SK-N-SH (cell line): Measurements from ENCODE around the gene EVL. TPM values are rescaled to one million over a fixed set of nuclear protein-coding genes. Genes with fewer than 3 reads are reported as not detected.
A peak's percentile ranks its signal among the peaks of the same experiment; 100 is the strongest.

Experiments
- CTCF ChIA-PET: fragments of 300-600, 350-600 bp; formaldehyde crosslinking; extraction: SDS; loops from one replicate; lab custom pipeline; 2021; lab: Yijun Ruan, JAX
- POLR2A ChIA-PET: fragments of 350-600 bp; sonication (Branson Sonifier 250); formaldehyde crosslinking; extraction: SDS; loops from one replicate; lab custom pipeline; 2020; ENCODE audit warnings: antibody characterized with exemption, inconsistent platforms; lab: Yijun Ruan, JAX
- DNase-seq: peaks from one replicate; pipeline ENCODE4 v3.0.0; 2012
- H2AFZ ChIP-seq: fragments of 200-600 bp; sonication (generic); 2 replicates; pipeline ENCODE4 v1.8.1; 2016; ENCODE audit warnings: antibody characterized with exemption, mild to moderate bottlenecking, low read depth
- H3F3A ChIP-seq: fragments of 200-600 bp; sonication (generic); replicated peaks from 2 replicates; pipeline ENCODE3; 2016; ENCODE audit warnings: antibody characterized with exemption, mild to moderate bottlenecking; ENCODE audit not compliant: insufficient read depth
- H3K27ac ChIP-seq, 2 experiments: fragments of 200-500 bp in 1 of 2; fragments of 200-600 bp in 1 of 2; sonication (Bioruptor generic) in 1 of 2; sonication (generic), shearing (Covaris generic) in 1 of 2; 2 replicates each; pipeline versions ENCODE4 v1.5.1 to v1.6.1; 2014 to 2016; ENCODE audit warnings: low read depth in 2 of 2, inconsistent platforms in 1 of 2, low read length in 1 of 2, mild to moderate bottlenecking in 1 of 2, mixed read lengths in 1 of 2
- H3K27me3 ChIP-seq: fragments of 200-600 bp; sonication (generic), shearing (Covaris generic); 2 replicates; pipeline ENCODE4 v1.6.1; 2016; ENCODE audit warnings: mixed run types; ENCODE audit not compliant: insufficient read depth
- H3K36me3 ChIP-seq, 2 experiments: fragments of 200-500 bp in 1 of 2; fragments of 200-600 bp in 1 of 2; sonication (Bioruptor generic) in 1 of 2; sonication (generic) in 1 of 2; replicated peaks in 1 of 2; 2 replicates each; pipeline versions ENCODE3 to v1.5.1; 2014 to 2016; ENCODE audit warnings: low read length in 1 of 2, mild to moderate bottlenecking in 1 of 2; ENCODE audit not compliant: insufficient read depth in 2 of 2, control insufficient read depth in 1 of 2
- H3K4me1 ChIP-seq, 2 experiments: fragments of 200-500 bp in 1 of 2; fragments of 200-600 bp in 1 of 2; sonication (Bioruptor generic) in 1 of 2; sonication (generic), shearing (Covaris generic) in 1 of 2; 2 replicates each; pipeline versions ENCODE4 v1.5.1 to v1.6.1; 2014 to 2016; ENCODE audit warnings: low read depth in 1 of 2, low read length in 1 of 2, mixed run types in 1 of 2; ENCODE audit not compliant: insufficient read depth in 2 of 2, control insufficient read depth in 1 of 2
- H3K4me2 ChIP-seq: fragments of 200-600 bp; sonication (generic), shearing (Covaris generic); 2 replicates; pipeline ENCODE4 v1.6.1; 2017; ENCODE audit warnings: mixed run types
- H3K4me3 ChIP-seq, 2 experiments: fragments of 200-500 bp in 1 of 2; fragments of 200-600 bp in 1 of 2; sonication (Bioruptor generic) in 1 of 2; sonication (generic), shearing (Covaris generic) in 1 of 2; 2 replicates each; pipeline versions ENCODE4 v1.5.1 to v1.8.1; 2014 to 2016; ENCODE audit warnings: low read depth in 2 of 2, inconsistent platforms in 1 of 2, low read length in 1 of 2, mild to moderate bottlenecking in 1 of 2, mixed read lengths in 1 of 2, moderate library complexity in 1 of 2
- H3K79me2 ChIP-seq: fragments of 200-600 bp; sonication (generic); 2 replicates; pipeline ENCODE4 v1.8.1; 2017; ENCODE audit warnings: mild to moderate bottlenecking; ENCODE audit not compliant: insufficient read depth
- H3K9ac ChIP-seq: fragments of 200-600 bp; sonication (generic); 2 replicates; pipeline ENCODE4 v1.6.1; 2017; ENCODE audit warnings: mixed run types
- H3K9me2 ChIP-seq: fragments of 200-600 bp; sonication (generic); 2 replicates; pipeline ENCODE4 v1.6.1; 2017; ENCODE audit warnings: mixed run types
- H3K9me3 ChIP-seq: fragments of 200-600 bp; sonication (generic); 2 replicates; pipeline ENCODE4 v1.6.1; 2017; ENCODE audit warnings: mixed run types, mild to moderate bottlenecking, moderate library complexity
- H4K20me1 ChIP-seq: fragments of 200-600 bp; sonication (generic); 2 replicates; pipeline ENCODE4 v1.6.1; 2017; ENCODE audit warnings: mild to moderate bottlenecking, mixed run types; ENCODE audit not compliant: insufficient read depth
- CHD2 ChIP-seq: fragments of 150-350 bp; IDR thresholded peaks from 2 replicates; pipeline ENCODE4 v1.6.1; 2018; ENCODE audit warnings: low read length; ENCODE audit not compliant: partially characterized antibody
- EP300 ChIP-seq, 2 experiments: IDR thresholded peaks; 2 replicates each; pipeline versions ENCODE4 v1.4.0 to v1.6.1; 2012; ENCODE audit warnings: borderline replicate concordance in 1 of 2, low read depth in 1 of 2, low read length in 1 of 2
- FOSL2 ChIP-seq: IDR thresholded peaks from 2 replicates; pipeline ENCODE4 v1.4.0; 2012; ENCODE audit warnings: low read depth, mild to moderate bottlenecking, moderate library complexity, borderline replicate concordance
- FOXM1 ChIP-seq: IDR thresholded peaks from 2 replicates; pipeline ENCODE4 v1.4.0; 2012; ENCODE audit warnings: low read depth, mild to moderate bottlenecking
- GABPA ChIP-seq: IDR thresholded peaks from 2 replicates; pipeline ENCODE4 v1.4.0; 2012; ENCODE audit warnings: low read depth, mild to moderate bottlenecking
- GATA2 ChIP-seq: sonication (generic); formaldehyde crosslinking; IDR thresholded peaks from 2 replicates; pipeline ENCODE4 v1.5.0; 2020; ENCODE audit warnings: mild to moderate bottlenecking, missing genetic modification reagents
- MXI1 ChIP-seq: IDR thresholded peaks from 2 replicates; pipeline ENCODE4 v1.6.1; 2012; ENCODE audit warnings: mild to moderate bottlenecking, low read depth, low read length, improper control_type of control experiment
- RAD21 ChIP-seq: IDR thresholded peaks from 2 replicates; pipeline ENCODE4 v1.6.1; 2012; ENCODE audit warnings: mild to moderate bottlenecking, low read length
- RCOR1 ChIP-seq: fragments of 150-350 bp; IDR thresholded peaks from 2 replicates; pipeline ENCODE4 v1.6.1; 2017; ENCODE audit warnings: antibody characterized with exemption, low read length
- RFX5 ChIP-seq: IDR thresholded peaks from 2 replicates; pipeline ENCODE4 v1.6.1; 2012; ENCODE audit warnings: mild to moderate bottlenecking, improper control_type of control experiment, low read length
- RXRA ChIP-seq: IDR thresholded peaks from 2 replicates; pipeline ENCODE4 v1.4.0; 2012; ENCODE audit warnings: low read depth, mild to moderate bottlenecking, borderline replicate concordance
- SMC3 ChIP-seq: IDR thresholded peaks from 2 replicates; pipeline ENCODE4 v1.6.1; 2012; ENCODE audit warnings: low read depth, low read length, improper control_type of control experiment
- TCF12 ChIP-seq: IDR thresholded peaks from 2 replicates; pipeline ENCODE4 v1.4.0; 2012
- TEAD4 ChIP-seq: IDR thresholded peaks from 2 replicates; pipeline ENCODE4 v1.4.0; 2012; ENCODE audit warnings: mild to moderate bottlenecking, borderline replicate concordance; ENCODE audit not compliant: insufficient read depth
- YY1 ChIP-seq: IDR thresholded peaks from 2 replicates; pipeline ENCODE4 v1.4.0; 2012; ENCODE audit warnings: low read depth, mild to moderate bottlenecking
- WGBS: methylation state at CpG from one replicate; pipeline ENCODE4 v1.1.6; 2017; ENCODE audit warnings: low lambda C conversion rate; 5-methylcytosine and 5-hydroxymethylcytosine counted together
- polyA plus RNA-seq, 3 experiments: library from polyadenylated mRNA; depleted of rRNA; stranded (reverse); fragments of >200 nt; gene quantifications; 2 replicates each; pipeline ENCODE4 v1.2.3, GENCODE V29; 2012
- TF ChIP-seq, protein P1 (sequence below): fragments of 150-350 bp; IDR thresholded peaks from 2 replicates; pipeline ENCODE4 v1.6.1; 2016; ENCODE audit warnings: mild to moderate bottlenecking, low read depth, low read length
- TF ChIP-seq, protein P2 (sequence below): IDR thresholded peaks from 2 replicates; pipeline ENCODE4 v1.4.0; 2012; ENCODE audit warnings: low read depth, borderline replicate concordance
- TF ChIP-seq, protein P3 (sequence below): fragments of 200-600 bp; sonication (generic); IDR thresholded peaks from 2 replicates; pipeline ENCODE4 v1.6.1; 2017; ENCODE audit warnings: antibody characterized with exemption, mild to moderate bottlenecking, moderate library complexity
- TF ChIP-seq, protein P4 (sequence below): IDR thresholded peaks from 2 replicates; pipeline ENCODE4 v1.6.1; 2012; ENCODE audit warnings: mild to moderate bottlenecking, low read depth, low read length, moderate library complexity
- TF ChIP-seq, protein P5 (sequence below): fragments of 150-350 bp; IDR thresholded peaks from 2 replicates; pipeline ENCODE4 v1.6.1; 2017; ENCODE audit warnings: antibody characterized with exemption, low read length, low read depth, borderline replicate concordance

EVL gene
- polyA plus RNA-seq, 1 of the 3 experiments (the other 2 are of a cell fraction): 36.5 TPM

DNA sequence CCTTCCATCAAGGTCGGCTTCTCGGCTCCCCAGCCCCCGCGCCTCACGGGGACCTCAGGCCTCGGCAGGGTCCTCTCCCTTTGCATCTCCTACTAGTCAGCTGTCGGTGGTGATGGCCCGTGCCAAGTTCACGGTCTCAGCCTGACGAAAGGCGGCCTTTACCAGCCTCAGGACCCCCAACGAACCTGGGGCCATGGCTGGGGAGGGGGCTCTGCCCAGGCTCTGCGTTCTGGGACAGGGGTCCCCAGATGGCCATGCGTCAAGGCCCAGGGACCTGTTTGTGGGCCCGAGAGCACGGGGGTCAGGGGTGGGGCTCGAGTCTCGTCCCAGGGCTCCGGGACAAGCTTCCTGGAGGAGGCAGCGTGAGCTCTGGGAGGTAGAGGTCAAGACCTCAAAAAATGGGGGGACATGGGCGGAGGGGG is 127.0 kb downstream of the EVL start:
- H2AFZ ChIP-seq: peak overlapping the region; percentile 89
- H3K27me3 ChIP-seq: no peaks in the 10 kb centered on the region
- CTCF ChIA-PET: interaction anchor here (0.6 to 4.8 kb wide), 45 partner anchors 12 to 503 kb away, joined by 3 to 54 read pairs (median 5); partner anchors contain the start of gene DEGS2
- H3K4me3 ChIP-seq: peak overlapping the region; percentile 38 to 54
- TF ChIP-seq YY1 (no peak), GATA2 (CRISPR knock-in tag) (no peak), EP300 (IDR thresholded peaks at IDR 0.05; ENCODE audit: borderline replicate concordance in 1 of 2, low read depth in 1 of 2, low read length in 1 of 2) (no peak), GABPA (no peak), SMC3 (no peak), TEAD4 (no peak), TCF12 (no peak), RFX5 (no peak), FOXM1 (no peak), RXRA (no peak), RAD21 (no peak), RCOR1 (no peak), MXI1 (no peak), CHD2 (no peak), FOSL2 (no peak)
- TF ChIP-seq, protein P1, sequence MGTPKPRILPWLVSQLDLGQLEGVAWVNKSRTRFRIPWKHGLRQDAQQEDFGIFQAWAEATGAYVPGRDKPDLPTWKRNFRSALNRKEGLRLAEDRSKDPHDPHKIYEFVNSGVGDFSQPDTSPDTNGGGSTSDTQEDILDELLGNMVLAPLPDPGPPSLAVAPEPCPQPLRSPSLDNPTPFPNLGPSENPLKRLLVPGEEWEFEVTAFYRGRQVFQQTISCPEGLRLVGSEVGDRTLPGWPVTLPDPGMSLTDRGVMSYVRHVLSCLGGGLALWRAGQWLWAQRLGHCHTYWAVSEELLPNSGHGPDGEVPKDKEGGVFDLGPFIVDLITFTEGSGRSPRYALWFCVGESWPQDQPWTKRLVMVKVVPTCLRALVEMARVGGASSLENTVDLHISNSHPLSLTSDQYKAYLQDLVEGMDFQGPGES: no peak
- TF ChIP-seq, protein P2, sequence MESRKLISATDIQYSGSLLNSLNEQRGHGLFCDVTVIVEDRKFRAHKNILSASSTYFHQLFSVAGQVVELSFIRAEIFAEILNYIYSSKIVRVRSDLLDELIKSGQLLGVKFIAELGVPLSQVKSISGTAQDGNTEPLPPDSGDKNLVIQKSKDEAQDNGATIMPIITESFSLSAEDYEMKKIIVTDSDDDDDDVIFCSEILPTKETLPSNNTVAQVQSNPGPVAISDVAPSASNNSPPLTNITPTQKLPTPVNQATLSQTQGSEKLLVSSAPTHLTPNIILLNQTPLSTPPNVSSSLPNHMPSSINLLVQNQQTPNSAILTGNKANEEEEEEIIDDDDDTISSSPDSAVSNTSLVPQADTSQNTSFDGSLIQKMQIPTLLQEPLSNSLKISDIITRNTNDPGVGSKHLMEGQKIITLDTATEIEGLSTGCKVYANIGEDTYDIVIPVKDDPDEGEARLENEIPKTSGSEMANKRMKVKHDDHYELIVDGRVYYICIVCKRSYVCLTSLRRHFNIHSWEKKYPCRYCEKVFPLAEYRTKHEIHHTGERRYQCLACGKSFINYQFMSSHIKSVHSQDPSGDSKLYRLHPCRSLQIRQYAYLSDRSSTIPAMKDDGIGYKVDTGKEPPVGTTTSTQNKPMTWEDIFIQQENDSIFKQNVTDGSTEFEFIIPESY: no peak
- TF ChIP-seq, protein P3, sequence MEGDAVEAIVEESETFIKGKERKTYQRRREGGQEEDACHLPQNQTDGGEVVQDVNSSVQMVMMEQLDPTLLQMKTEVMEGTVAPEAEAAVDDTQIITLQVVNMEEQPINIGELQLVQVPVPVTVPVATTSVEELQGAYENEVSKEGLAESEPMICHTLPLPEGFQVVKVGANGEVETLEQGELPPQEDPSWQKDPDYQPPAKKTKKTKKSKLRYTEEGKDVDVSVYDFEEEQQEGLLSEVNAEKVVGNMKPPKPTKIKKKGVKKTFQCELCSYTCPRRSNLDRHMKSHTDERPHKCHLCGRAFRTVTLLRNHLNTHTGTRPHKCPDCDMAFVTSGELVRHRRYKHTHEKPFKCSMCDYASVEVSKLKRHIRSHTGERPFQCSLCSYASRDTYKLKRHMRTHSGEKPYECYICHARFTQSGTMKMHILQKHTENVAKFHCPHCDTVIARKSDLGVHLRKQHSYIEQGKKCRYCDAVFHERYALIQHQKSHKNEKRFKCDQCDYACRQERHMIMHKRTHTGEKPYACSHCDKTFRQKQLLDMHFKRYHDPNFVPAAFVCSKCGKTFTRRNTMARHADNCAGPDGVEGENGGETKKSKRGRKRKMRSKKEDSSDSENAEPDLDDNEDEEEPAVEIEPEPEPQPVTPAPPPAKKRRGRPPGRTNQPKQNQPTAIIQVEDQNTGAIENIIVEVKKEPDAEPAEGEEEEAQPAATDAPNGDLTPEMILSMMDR: no peak
- TF ChIP-seq, protein P4, sequence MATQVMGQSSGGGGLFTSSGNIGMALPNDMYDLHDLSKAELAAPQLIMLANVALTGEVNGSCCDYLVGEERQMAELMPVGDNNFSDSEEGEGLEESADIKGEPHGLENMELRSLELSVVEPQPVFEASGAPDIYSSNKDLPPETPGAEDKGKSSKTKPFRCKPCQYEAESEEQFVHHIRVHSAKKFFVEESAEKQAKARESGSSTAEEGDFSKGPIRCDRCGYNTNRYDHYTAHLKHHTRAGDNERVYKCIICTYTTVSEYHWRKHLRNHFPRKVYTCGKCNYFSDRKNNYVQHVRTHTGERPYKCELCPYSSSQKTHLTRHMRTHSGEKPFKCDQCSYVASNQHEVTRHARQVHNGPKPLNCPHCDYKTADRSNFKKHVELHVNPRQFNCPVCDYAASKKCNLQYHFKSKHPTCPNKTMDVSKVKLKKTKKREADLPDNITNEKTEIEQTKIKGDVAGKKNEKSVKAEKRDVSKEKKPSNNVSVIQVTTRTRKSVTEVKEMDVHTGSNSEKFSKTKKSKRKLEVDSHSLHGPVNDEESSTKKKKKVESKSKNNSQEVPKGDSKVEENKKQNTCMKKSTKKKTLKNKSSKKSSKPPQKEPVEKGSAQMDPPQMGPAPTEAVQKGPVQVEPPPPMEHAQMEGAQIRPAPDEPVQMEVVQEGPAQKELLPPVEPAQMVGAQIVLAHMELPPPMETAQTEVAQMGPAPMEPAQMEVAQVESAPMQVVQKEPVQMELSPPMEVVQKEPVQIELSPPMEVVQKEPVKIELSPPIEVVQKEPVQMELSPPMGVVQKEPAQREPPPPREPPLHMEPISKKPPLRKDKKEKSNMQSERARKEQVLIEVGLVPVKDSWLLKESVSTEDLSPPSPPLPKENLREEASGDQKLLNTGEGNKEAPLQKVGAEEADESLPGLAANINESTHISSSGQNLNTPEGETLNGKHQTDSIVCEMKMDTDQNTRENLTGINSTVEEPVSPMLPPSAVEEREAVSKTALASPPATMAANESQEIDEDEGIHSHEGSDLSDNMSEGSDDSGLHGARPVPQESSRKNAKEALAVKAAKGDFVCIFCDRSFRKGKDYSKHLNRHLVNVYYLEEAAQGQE: no peak
- TF ChIP-seq, protein P5, sequence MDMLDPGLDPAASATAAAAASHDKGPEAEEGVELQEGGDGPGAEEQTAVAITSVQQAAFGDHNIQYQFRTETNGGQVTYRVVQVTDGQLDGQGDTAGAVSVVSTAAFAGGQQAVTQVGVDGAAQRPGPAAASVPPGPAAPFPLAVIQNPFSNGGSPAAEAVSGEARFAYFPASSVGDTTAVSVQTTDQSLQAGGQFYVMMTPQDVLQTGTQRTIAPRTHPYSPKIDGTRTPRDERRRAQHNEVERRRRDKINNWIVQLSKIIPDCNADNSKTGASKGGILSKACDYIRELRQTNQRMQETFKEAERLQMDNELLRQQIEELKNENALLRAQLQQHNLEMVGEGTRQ: no peak
- H3K9me2 ChIP-seq: no peaks in the 10 kb centered on the region
- H3K27ac ChIP-seq: peak overlapping the region; percentile 44 to 77
- WGBS: 87% methylated on average over 16 of the region's 21 CpGs
- no peaks in the 10 kb centered on the region for H3K9me3 ChIP-seq
- H3K36me3 ChIP-seq: no peaks in the 10 kb centered on the region
- no peaks in the 10 kb centered on the region for H3K79me2 ChIP-seq
- H3K9ac ChIP-seq: peak overlapping the region; percentile 58
- peak overlapping the region; percentile 69 for H3K4me2 ChIP-seq
- POLR2A ChIA-PET: interaction anchor here (1.4 kb wide), 1 partner anchor 59 kb away, joined by 4 read pairs; no protein-coding TSS in a partner anchor
- peaks cover 4 to 12% of the 10 kb centered on the region in 2 experiments; a peak in 2 of 4 replicates for H3K4me1 ChIP-seq
- DNase-seq: no peak
- peaks cover 12% of the 10 kb centered on the region for H3F3A ChIP-seq
- H4K20me1 ChIP-seq: no peaks in the 10 kb centered on the region
